H9 (cell line): ENCODE results near the gene EGFL6. TPM values are rescaled to one million over a fixed set of nuclear protein-coding genes. Genes with fewer than 3 reads are reported as not detected.

Source experiments
- DNase-seq: peaks from one replicate; pipeline ENCODE4 v3.0.0-alpha.2; 2017
- H2AFZ ChIP-seq: one replicate; pipeline ENCODE4 v1.6.1; 2013; ENCODE audit warnings: mild to moderate bottlenecking, low read length, control low read depth, moderate library complexity
- H2AK5ac ChIP-seq: 2 replicates; pipeline ENCODE4 v1.6.1; 2013; ENCODE audit warnings: low read length, control low read depth, mixed read lengths; ENCODE audit not compliant: insufficient read length
- H2BK120ac ChIP-seq: one replicate; pipeline ENCODE4 v1.6.1; 2013; ENCODE audit warnings: low read depth, mild to moderate bottlenecking, low read length, control low read depth, inconsistent platforms; ENCODE audit not compliant: poor library complexity, severe bottlenecking
- H2BK12ac ChIP-seq: 2 replicates; pipeline ENCODE4 v1.6.1; 2013; ENCODE audit warnings: low read length, control low read depth, mixed read lengths, low read depth; ENCODE audit not compliant: insufficient read length
- H2BK15ac ChIP-seq: 2 replicates; pipeline ENCODE4 v1.6.1; 2013; ENCODE audit warnings: low read depth, low read length, control low read depth
- H2BK20ac ChIP-seq: one replicate; pipeline ENCODE4 v1.6.1; 2013; ENCODE audit warnings: low read depth, mild to moderate bottlenecking, low read length, control low read depth, inconsistent platforms; ENCODE audit not compliant: poor library complexity, severe bottlenecking
- H2BK5ac ChIP-seq: 2 replicates; pipeline ENCODE4 v1.6.1; 2013; ENCODE audit warnings: low read length, control low read depth, mixed read lengths; ENCODE audit not compliant: insufficient read length
- H3K14ac ChIP-seq: 2 replicates; pipeline ENCODE4 v1.6.1; 2013; ENCODE audit warnings: low read length, control low read depth; ENCODE audit not compliant: insufficient read depth
- H3K18ac ChIP-seq: 2 replicates; pipeline ENCODE4 v1.6.1; 2013; ENCODE audit warnings: low read depth, mild to moderate bottlenecking, mixed read lengths, low read length, control low read depth; ENCODE audit not compliant: insufficient read length
- H3K23ac ChIP-seq: 2 replicates; pipeline ENCODE4 v1.6.1; 2013; ENCODE audit warnings: low read length, control low read depth, mixed read lengths, low read depth; ENCODE audit not compliant: insufficient read length
- H3K23me2 ChIP-seq: 2 replicates; pipeline ENCODE4 v1.6.1; 2013; ENCODE audit warnings: low read depth, mild to moderate bottlenecking, mixed read lengths, low read length, control low read depth; ENCODE audit not compliant: insufficient read length, poor library complexity, severe bottlenecking
- H3K27ac ChIP-seq: 2 replicates; pipeline ENCODE4 v1.5.1; 2013; ENCODE audit warnings: low read length, control low read depth, mixed read lengths, low read depth; ENCODE audit not compliant: insufficient read length
- H3K27me3 ChIP-seq: 2 replicates; pipeline ENCODE4 v1.6.1; 2013; ENCODE audit warnings: low read length, control low read depth, inconsistent platforms; ENCODE audit not compliant: insufficient read depth
- H3K4ac ChIP-seq: 2 replicates; pipeline ENCODE4 v1.6.1; 2013; ENCODE audit warnings: low read depth, mild to moderate bottlenecking, control low read depth, inconsistent platforms, low read length, moderate library complexity
- H3K4me1 ChIP-seq: 2 replicates; pipeline ENCODE4 v1.6.1; 2013; ENCODE audit warnings: low read length, control low read depth, inconsistent platforms; ENCODE audit not compliant: insufficient read depth
- H3K4me2 ChIP-seq: 2 replicates; pipeline ENCODE4 v1.6.1; 2013; ENCODE audit warnings: low read length, control low read depth, mixed read lengths; ENCODE audit not compliant: insufficient read length, insufficient read depth
- H3K56ac ChIP-seq: 2 replicates; pipeline ENCODE4 v1.6.1; 2013; ENCODE audit warnings: low read depth, mild to moderate bottlenecking, mixed read lengths, low read length, control low read depth; ENCODE audit not compliant: insufficient read length
- H3K79me1 ChIP-seq: 2 replicates; pipeline ENCODE4 v1.6.1; 2013; ENCODE audit warnings: low read depth, mild to moderate bottlenecking, moderate library complexity, low read length, control low read depth, inconsistent platforms; ENCODE audit not compliant: insufficient read depth, poor library complexity, severe bottlenecking
- H3K79me2 ChIP-seq: 2 replicates; pipeline ENCODE4 v1.6.1; 2013; ENCODE audit warnings: low read length, control low read depth, inconsistent platforms; ENCODE audit not compliant: insufficient read depth
- H3K9ac ChIP-seq: 2 replicates; pipeline ENCODE4 v1.6.1; 2013; ENCODE audit warnings: low read length, control low read depth, mixed read lengths; ENCODE audit not compliant: insufficient read length; ENCODE audit errors: extremely low read depth
- H3K9me3 ChIP-seq: one replicate; pipeline ENCODE4 v1.6.1; 2013; ENCODE audit warnings: low read depth, low read length, inconsistent platforms; ENCODE audit not compliant: control insufficient read depth
- H3T11ph ChIP-seq: one replicate; pipeline ENCODE4 v1.6.1; 2013; ENCODE audit warnings: mild to moderate bottlenecking, low read length, control low read depth, inconsistent platforms
- H4K20me1 ChIP-seq: one replicate; pipeline ENCODE4 v1.6.1; 2013; ENCODE audit not compliant: control insufficient read depth, insufficient read length, insufficient read depth
- H4K5ac ChIP-seq: 2 replicates; pipeline ENCODE4 v1.6.1; 2013; ENCODE audit warnings: low read depth, mild to moderate bottlenecking, mixed read lengths, low read length, control low read depth; ENCODE audit not compliant: insufficient read length
- H4K8ac ChIP-seq: replicated peaks from 2 replicates; pipeline ENCODE4 v1.6.1; 2013; ENCODE audit warnings: low read length, control low read depth, mixed read lengths, low read depth; ENCODE audit not compliant: insufficient read length
- H4K91ac ChIP-seq: 2 replicates; pipeline ENCODE4 v1.6.1; 2013; ENCODE audit warnings: low read depth, mild to moderate bottlenecking, moderate library complexity, mixed read lengths, low read length, control low read depth; ENCODE audit not compliant: insufficient read length
- H3K27ac Mint-ChIP-seq, 3 experiments: 2 replicates in 2 of 3; 3 replicates in 1 of 3; pipeline ENCODE4 v1.8.0; 2020 to 2021; ENCODE audit warnings: mixed read lengths in 3 of 3, mild to moderate bottlenecking in 1 of 3, moderate library complexity in 1 of 3
- H3K27me3 Mint-ChIP-seq: 2 replicates; pipeline ENCODE4 v1.8.0; 2021; ENCODE audit warnings: low read depth, mild to moderate bottlenecking, moderate library complexity, mixed read lengths
- H3K36me3 Mint-ChIP-seq, 3 experiments: 2 replicates in 2 of 3; 3 replicates in 1 of 3; pipeline ENCODE4 v1.8.0; 2020 to 2021; ENCODE audit warnings: low read depth in 3 of 3, mixed read lengths in 3 of 3; ENCODE audit not compliant: insufficient read depth in 1 of 3
- H3K4me1 Mint-ChIP-seq, 2 experiments: 2 replicates each; pipeline ENCODE4 v1.8.0; 2020; ENCODE audit warnings: mixed read lengths in 2 of 2
- H3K4me3 Mint-ChIP-seq, 2 experiments: 2 replicates in 1 of 2; 3 replicates in 1 of 2; pipeline ENCODE4 v1.8.0; 2020 to 2021; ENCODE audit warnings: mild to moderate bottlenecking in 2 of 2, mixed read lengths in 2 of 2, moderate library complexity in 1 of 2
- H3K9me3 Mint-ChIP-seq, 2 experiments: 2 replicates in 1 of 2; 3 replicates in 1 of 2; pipeline ENCODE4 v1.8.0; 2020; ENCODE audit warnings: mild to moderate bottlenecking in 2 of 2, mixed read lengths in 2 of 2, moderate library complexity in 1 of 2
- CTCF ChIP-seq: fragments of 200-600 bp; sonication (generic); conservative IDR thresholded peaks from 3 replicates; pipeline ENCODE4 v1.8.0; 2021; ENCODE audit warnings: antibody characterized with exemption, mild to moderate bottlenecking
- WGBS: extraction: QIAGEN DNeasy Blood & Tissue Kit; methylation state at CpG from one replicate; pipeline ENCODE4 v1.1.7; 2013; ENCODE audit warnings: missing lambda C conversion rate, low lambda C conversion rate, mixed read lengths; ENCODE audit not compliant: insufficient read length; ENCODE audit errors: extremely low coverage; 5-methylcytosine and 5-hydroxymethylcytosine counted together
- total RNA-seq: library from RNA; stranded (reverse); gene quantifications from 2 replicates; pipeline ENCODE4 v1.2.1, GENCODE V29; 2021

Gene EGFL6
- total RNA-seq, 1 experiment from 2014 or later, result 0.94 TPM

GRCh38 chrX:13652850-13653693 lies 83.7 kb downstream of the EGFL6 start, which contains the start of gene TCEANC:
Gene TCEANC, plus strand, starts transcription at chrX:13653141. Its CDS starts 9,368 bp downstream, at chrX:13662509.
- peaks cover 30 to 50% of the 10 kb centered on the region in 2 experiments for H3K9me3 Mint-ChIP-seq
- H2BK5ac ChIP-seq, result no peak within 1 kb of the TSS
- H3T11ph ChIP-seq, result no peak within 1 kb of the TSS
- no peak within 1 kb of the TSS for H2BK120ac ChIP-seq
- no peak within 1 kb of the TSS for H4K5ac ChIP-seq
- no peak within 1 kb of the TSS for H3K18ac ChIP-seq
- H3K79me1 ChIP-seq, result no peaks in the 10 kb centered on the region
- 0 out of 4 replicates have a peak, but pooled peaks cover 2 to 4% of the 10 kb centered on the region in 2 experiments for H3K4me1 Mint-ChIP-seq
- H3K14ac ChIP-seq, result no peak within 1 kb of the TSS; the same call in 1 of the 2 replicates
- no peak within 1 kb of the TSS for H2BK12ac ChIP-seq
- no peak within 1 kb of the TSS for H2BK15ac ChIP-seq
- H3K36me3 Mint-ChIP-seq, result peaks cover 0 to 19% (median 8%) of the 10 kb centered on the region in 3 experiments; a peak in 3 of 7 replicates
- H3K9me3 ChIP-seq, result no peaks in the 10 kb centered on the region
- H4K20me1 ChIP-seq, result no peaks in the 10 kb centered on the region
- no peaks in the 10 kb centered on the region for H3K27me3 ChIP-seq
- H3K4me1 ChIP-seq, result no peaks in the 10 kb centered on the region; the same call in 1 of the 2 replicates
- peak within 1 kb of the TSS; percentile 22 for H3K27ac ChIP-seq
- H3K27ac Mint-ChIP-seq, result peak within 1 kb of the TSS in 2 of 3 experiments; percentile 61 to 63; a peak in 1 of 7 replicates
- peak within 1 kb of the TSS; percentile 78 to 85 for H3K4me3 Mint-ChIP-seq
- no peaks in the 10 kb centered on the region for H3K23me2 ChIP-seq
- H3K23ac ChIP-seq, result no peak within 1 kb of the TSS
- no peak within 1 kb of the TSS for H3K56ac ChIP-seq
- H2AK5ac ChIP-seq, result no peak within 1 kb of the TSS
- TF ChIP-seq CTCF, result no peak
- no peaks in the 10 kb centered on the region; the same call in 1 of the 2 replicates for H3K27me3 Mint-ChIP-seq
- no peak within 1 kb of the TSS for H2AFZ ChIP-seq
- no peak within 1 kb of the TSS for H3K4ac ChIP-seq
- no peaks in the 10 kb centered on the region for H3K79me2 ChIP-seq
- H3K9ac ChIP-seq, result peak within 1 kb of the TSS; percentile 60
- no peak within 1 kb of the TSS for H4K91ac ChIP-seq
- no CpG with 5 or more reads among the region's 54 CpGs for WGBS
- H4K8ac ChIP-seq, result no peak within 1 kb of the TSS
- H3K4me2 ChIP-seq, result peak within 1 kb of the TSS; percentile 79
- H2BK20ac ChIP-seq, result no peak within 1 kb of the TSS
- DNase-seq, result peak; percentile 95
